NB4 (cell line): ENCODE measurements around the gene SHH.

Experiments
- CTCF ChIP-seq: IDR thresholded peaks from one replicate; pipeline ENCODE4 v1.5.1; 2012; ENCODE audit warnings: low read depth, low read length
- POLR2A ChIP-seq: IDR thresholded peaks from 2 replicates; pipeline ENCODE4 v1.6.1; 2011; ENCODE audit warnings: mild to moderate bottlenecking; ENCODE audit not compliant: insufficient read length; ENCODE audit errors: extremely low read depth

GRCh38 chr7:155804431-155804831 lies 7.8 kb downstream of the SHH start:
- TF ChIP-seq CTCF, result no peak
- no peak for TF ChIP-seq POLR2A
